Ascending aorta (tissue), 2 donors: ENCODE data around the gene PRR36. TPM values are rescaled to one million over a fixed set of nuclear protein-coding genes. Genes with fewer than 3 reads are reported as not detected.

Source experiments
- DNase-seq, 2 donors: peaks; one replicate each; pipeline ENCODE4 v3.0.0-alpha.2; 2019; ENCODE audit warnings: low spot score in 2 of 2
- H3K27ac ChIP-seq, 2 donors: fragments of 200-600 bp; sonication (generic); one replicate each; pipeline ENCODE4 v1.5.1; 2016 to 2017; ENCODE audit warnings: mild to moderate bottlenecking in 1 of 2
- H3K27me3 ChIP-seq: fragments of 200-600 bp; sonication (generic); one replicate; pipeline ENCODE4 v1.5.1; 2017
- H3K36me3 ChIP-seq, 2 donors: fragments of 200-600 bp; sonication (generic); one replicate each; pipeline ENCODE4 v1.5.1; 2016
- H3K4me1 ChIP-seq, 2 donors: fragments of 200-600 bp; sonication (generic); one replicate each; pipeline ENCODE4 v1.5.1; 2016 to 2017; ENCODE audit warnings: mild to moderate bottlenecking in 1 of 2
- H3K4me3 ChIP-seq, 2 donors: fragments of 200-600 bp; sonication (generic); one replicate each; pipeline ENCODE4 v1.5.1; 2016 to 2017; ENCODE audit warnings: mild to moderate bottlenecking in 1 of 2
- H3K9me3 ChIP-seq, 2 donors: fragments of 200-600 bp; sonication (generic); one replicate each; pipeline ENCODE4 v1.5.1; 2016
- CTCF ChIP-seq, 3 experiments: fragments of 200-600 bp in 2 of 3; fragments of 450-650 bp in 1 of 3; sonication (generic) in 2 of 3; IDR thresholded peaks; one replicate each; pipeline ENCODE4 v1.5.1; 2016 to 2019; ENCODE audit warnings: antibody characterized with exemption in 3 of 3, mild to moderate bottlenecking in 1 of 3, moderate library complexity in 1 of 3
- intact Hi-C: fragments of 100-400 bp; cut with DNase I; formaldehyde crosslinking; loops from one replicate; pipeline ENCODE4 v1.15.1; 2023
- total RNA-seq: library from RNA; depleted of rRNA; stranded (reverse); fragments of >200 nt; gene quantifications from one replicate; pipeline ENCODE4 v1.1.0, GENCODE V29; 2016

The PRR36 gene
- total RNA-seq, 1 donor from 2014 or later = not detected

DNA sequence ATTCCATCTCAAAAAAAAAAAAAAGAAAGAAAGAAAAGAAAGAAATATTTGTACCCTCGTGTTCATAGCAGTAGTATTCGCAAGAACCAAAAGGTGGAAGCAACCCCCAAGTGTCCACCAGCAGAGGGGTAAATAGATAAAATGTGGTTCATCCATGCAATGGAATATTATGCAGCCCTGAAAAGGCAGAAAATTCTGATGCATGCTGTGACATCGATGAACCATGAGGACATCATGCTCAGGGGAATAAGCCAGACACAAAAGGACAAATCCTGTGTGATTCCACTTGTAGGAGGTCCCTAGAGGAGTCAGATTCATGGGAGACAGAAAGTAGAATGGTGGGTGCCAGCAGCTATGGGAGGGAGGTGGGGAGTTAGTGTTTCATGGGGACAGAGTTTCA is 7.7 kb upstream of the PRR36 start:
- DNase-seq = no peak
- Histone ChIP-seq H3K36me3 (no peaks in the 10 kb centered on the region), H3K4me3 (no peak overlapping the region), H3K9me3 (no peaks in the 10 kb centered on the region), H3K27ac (no peak overlapping the region), H3K4me1 (no peaks in the 10 kb centered on the region), H3K27me3 (no peaks in the 10 kb centered on the region)
- intact Hi-C loops = no loop called here
- no peak for TF ChIP-seq CTCF (IDR thresholded peaks at IDR 0.05)

DNA sequence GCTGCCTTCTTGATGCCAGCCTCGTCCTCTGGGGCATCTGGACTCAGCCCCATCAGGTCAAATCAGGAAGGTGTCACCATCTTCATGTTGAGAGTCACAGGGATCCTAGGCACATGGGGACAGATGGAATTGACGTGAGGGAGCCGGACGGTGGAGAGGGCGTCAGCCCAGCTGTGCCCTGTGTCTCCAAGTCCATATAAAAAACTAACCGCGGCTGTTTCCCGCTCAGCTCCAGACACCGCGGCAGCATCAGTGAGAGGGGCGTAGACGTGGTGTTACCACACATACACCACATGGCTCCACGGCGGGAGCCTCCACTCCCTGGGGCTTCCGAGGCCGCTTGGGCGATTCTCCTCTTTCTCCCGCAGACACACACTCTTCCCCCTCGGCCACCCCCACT is 5.6 kb upstream of the PRR36 start:
- intact Hi-C loops = no loop called here

DNA sequence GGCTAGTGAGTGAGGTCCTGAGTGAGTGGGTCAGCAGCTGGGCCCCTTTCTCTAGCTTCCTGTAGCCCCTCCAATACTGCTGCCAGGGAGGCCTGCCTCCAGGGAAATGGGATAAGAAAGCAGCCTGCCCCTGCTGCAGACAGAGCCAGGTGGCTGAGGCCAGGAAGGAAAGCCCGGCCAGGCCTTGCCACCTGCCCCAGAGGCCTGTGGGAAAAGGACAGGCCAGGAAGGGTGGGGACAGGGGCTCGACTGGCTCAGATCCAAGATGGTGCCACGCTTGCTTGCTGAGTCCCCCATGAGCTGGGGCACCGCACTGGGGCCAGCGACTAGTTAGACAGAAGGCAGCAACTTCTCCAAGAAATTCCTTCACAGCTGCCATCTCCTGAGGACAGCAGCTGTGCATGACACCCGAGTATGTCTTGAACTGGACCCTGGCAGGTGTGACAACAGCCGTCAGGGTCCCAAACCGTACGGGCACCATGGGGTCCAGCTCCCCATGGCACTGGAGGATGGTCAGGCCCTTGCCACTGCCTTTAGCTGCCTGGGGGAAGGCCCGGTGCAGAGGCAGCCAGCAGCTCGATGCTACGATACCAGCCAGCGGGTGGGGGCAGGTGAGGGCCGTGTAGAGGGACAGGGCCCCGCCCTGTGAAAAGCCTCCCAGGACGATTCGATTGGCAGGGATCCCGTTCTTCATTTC is 5.1 kb upstream of the PRR36 start:
- TF ChIP-seq CTCF (IDR thresholded peaks at IDR 0.05) = no peak
- Histone ChIP-seq H3K27ac (no peak overlapping the region), H3K4me1 (no peaks in the 10 kb centered on the region), H3K4me3 (no peak overlapping the region), H3K27me3 (peaks cover 5% of the 10 kb centered on the region), H3K36me3 (no peaks in the 10 kb centered on the region), H3K9me3 (no peaks in the 10 kb centered on the region)
- intact Hi-C loops = no loop called here
- DNase-seq = no peak

More for the DNA sequence above, 5.6 kb upstream of the PRR36 start:
- Histone ChIP-seq H3K4me1 (no peaks in the 10 kb centered on the region), H3K27ac (no peak overlapping the region), H3K4me3 (no peak overlapping the region), H3K36me3 (no peaks in the 10 kb centered on the region), H3K27me3 (peaks cover under 1% of the 10 kb centered on the region), H3K9me3 (no peaks in the 10 kb centered on the region)
- DNase-seq = no peak
- no peak for TF ChIP-seq CTCF (IDR thresholded peaks at IDR 0.05)

- DNase-seq = no peak
- no peak for TF ChIP-seq CTCF (IDR thresholded peaks at IDR 0.05)
- intact Hi-C loops = no loop called here
- no peak overlapping the region for H3K4me3 ChIP-seq
- H3K4me1 ChIP-seq = peaks cover 0 to 5% of the 10 kb centered on the region in 2 donors
- no peak overlapping the region for H3K27ac ChIP-seq
- no peaks in the 10 kb centered on the region for H3K36me3 ChIP-seq
- no peaks in the 10 kb centered on the region for H3K9me3 ChIP-seq
- peaks cover 16% of the 10 kb centered on the region for H3K27me3 ChIP-seq
Observed at GRCh38 chr19:7877249-7877836, 3.2 kb upstream of the PRR36 start.

- no peak for DNase-seq
- no peak for TF ChIP-seq CTCF (IDR thresholded peaks at IDR 0.05)
- no peaks in the 10 kb centered on the region for H3K36me3 ChIP-seq
- no peak overlapping the region for H3K27ac ChIP-seq
- intact Hi-C loops = no loop called here
- peaks cover 0 to 5% of the 10 kb centered on the region in 2 donors for H3K4me1 ChIP-seq
- no peak overlapping the region for H3K4me3 ChIP-seq
- H3K9me3 ChIP-seq = no peaks in the 10 kb centered on the region
- H3K27me3 ChIP-seq = peaks cover 16% of the 10 kb centered on the region
Observed at GRCh38 chr19:7874897-7875273, 695 bp upstream of the PRR36 start.
